HepG2 (cell line): Measurements from ENCODE around the gene RTN4RL2. TPM values are rescaled to one million over a fixed set of nuclear protein-coding genes. Genes with fewer than 3 reads are reported as not detected.

Experiments
- ARNT2 ChIP-seq: sonication (generic); formaldehyde crosslinking; IDR thresholded peaks from 2 replicates; pipeline ENCODE4 v1.8.0; 2022; ENCODE audit warnings: mild to moderate bottlenecking, low read depth, missing genetic modification reagents, moderate library complexity
- CSRNP1 ChIP-seq: sonication (generic); formaldehyde crosslinking; IDR thresholded peaks from 2 replicates; pipeline ENCODE4 v1.8.1; 2023; ENCODE audit warnings: mild to moderate bottlenecking, missing genetic modification reagents
- HDAC2 ChIP-seq: sonication (generic); formaldehyde crosslinking; IDR thresholded peaks from 2 replicates; pipeline ENCODE4 v1.4.0; 2020; ENCODE audit warnings: missing genetic modification reagents
- IKZF5 ChIP-seq: IDR thresholded peaks from 2 replicates; pipeline ENCODE4 v1.6.1; 2018; ENCODE audit warnings: missing genetic modification reagents, mild to moderate bottlenecking, missing compliant biosample characterization
- MXI1 ChIP-seq: IDR thresholded peaks from 3 replicates; pipeline ENCODE4 v1.6.1; 2012; ENCODE audit warnings: low read depth, low read length, inconsistent platforms, borderline replicate concordance
- MZF1 ChIP-seq: sonication (generic); formaldehyde crosslinking; IDR thresholded peaks from 2 replicates; pipeline ENCODE4 v1.8.1; 2023; ENCODE audit warnings: mild to moderate bottlenecking, missing genetic modification reagents, borderline replicate concordance
- PBX2 ChIP-seq: IDR thresholded peaks from 2 replicates; pipeline ENCODE4 v1.6.1; 2016; ENCODE audit warnings: control low read depth
- PHF5A ChIP-seq: IDR thresholded peaks from one replicate; pipeline ENCODE4 v1.6.1; 2018; ENCODE audit warnings: low read depth, missing genetic modification reagents; ENCODE audit not compliant: unreplicated experiment
- RARA ChIP-seq: IDR thresholded peaks from 2 replicates; pipeline ENCODE4 v1.6.1; 2016; ENCODE audit warnings: missing genetic modification reagents, missing compliant biosample characterization
- SOX13 ChIP-seq, 3 experiments: fragments of 450-650 bp in 1 of 3; sonication (generic) in 1 of 3; formaldehyde crosslinking in 1 of 3; IDR thresholded peaks in 2 of 3; conservative IDR thresholded peaks in 1 of 3; 2 replicates each; pipeline versions ENCODE4 v1.5.0 to v1.6.1; 2016 to 2020; ENCODE audit warnings: antibody characterized with exemption in 1 of 3, mild to moderate bottlenecking in 1 of 3, missing compliant biosample characterization in 1 of 3, missing genetic modification reagents in 1 of 3, moderate library complexity in 1 of 3
- SOX5 ChIP-seq: IDR thresholded peaks from 2 replicates; pipeline ENCODE4 v1.6.1; 2016; ENCODE audit warnings: borderline replicate concordance
- ZFP1 ChIP-seq: IDR thresholded peaks from 2 replicates; pipeline ENCODE4 v1.6.1; 2016
- ZMYM4 ChIP-seq: sonication (generic); formaldehyde crosslinking; IDR thresholded peaks from 2 replicates; pipeline ENCODE4 v1.8.1; 2023; ENCODE audit warnings: mild to moderate bottlenecking, missing genetic modification reagents
- ZNF143 ChIP-seq: sonication (generic); formaldehyde crosslinking; IDR thresholded peaks from 2 replicates; pipeline ENCODE4 v1.4.0; 2020; ENCODE audit warnings: missing genetic modification reagents
- ZNF230 ChIP-seq: sonication (generic); formaldehyde crosslinking; IDR thresholded peaks from 2 replicates; pipeline ENCODE4 v1.4.0; 2020; ENCODE audit warnings: mild to moderate bottlenecking, missing genetic modification reagents
- ZNF253 ChIP-seq: sonication (generic); formaldehyde crosslinking; IDR thresholded peaks from 2 replicates; pipeline ENCODE4 v1.8.0; 2022; ENCODE audit warnings: mild to moderate bottlenecking, missing genetic modification reagents, borderline replicate concordance
- ZNF501 ChIP-seq: sonication (generic); formaldehyde crosslinking; IDR thresholded peaks from 2 replicates; pipeline ENCODE4 v1.5.1; 2020; ENCODE audit warnings: mild to moderate bottlenecking, moderate library complexity, missing genetic modification reagents
- ZNF503 ChIP-seq: sonication (generic); formaldehyde crosslinking; IDR thresholded peaks from 2 replicates; pipeline ENCODE4 v1.4.0; 2020; ENCODE audit warnings: missing genetic modification reagents
- ZNF530 ChIP-seq: sonication (generic); formaldehyde crosslinking; IDR thresholded peaks from 2 replicates; pipeline ENCODE4 v1.5.0; 2020; ENCODE audit warnings: low read depth, mild to moderate bottlenecking, missing genetic modification reagents
- ZNF710 ChIP-seq: sonication (generic); formaldehyde crosslinking; IDR thresholded peaks from 2 replicates; pipeline ENCODE4 v1.5.0; 2020; ENCODE audit warnings: mild to moderate bottlenecking, missing genetic modification reagents, borderline replicate concordance
- ZNF749 ChIP-seq: sonication (generic); formaldehyde crosslinking; IDR thresholded peaks from 2 replicates; pipeline ENCODE4 v1.8.0; 2022; ENCODE audit warnings: mild to moderate bottlenecking, missing genetic modification reagents, moderate library complexity, borderline replicate concordance
- ZNF766 ChIP-seq: sonication (generic); formaldehyde crosslinking; IDR thresholded peaks from 2 replicates; pipeline ENCODE4 v1.5.0; 2020; ENCODE audit warnings: missing genetic modification reagents, borderline replicate concordance
- ZNF775 ChIP-seq: sonication (generic); formaldehyde crosslinking; IDR thresholded peaks from 2 replicates; pipeline ENCODE4 v1.4.0; 2020; ENCODE audit warnings: missing genetic modification reagents, mild to moderate bottlenecking, moderate library complexity, borderline replicate concordance
- polyA plus RNA-seq, 8 experiments: library from polyadenylated mRNA; depleted of rRNA in 3 of 8; stranded (reverse) in 7 of 8; unstranded in 1 of 8; fragments of >200 nt; fragmentation: Illumina TruSeq in 4 of 8; extraction: Trizol in 4 of 8; gene quantifications; 2 replicates each; pipeline versions ENCODE4 v1.2.1 to v1.2.3, GENCODE V29; 2011 to 2016; ENCODE audit warnings: low read depth in 4 of 8, missing spikeins in 1 of 8, mixed read lengths in 1 of 8; ENCODE audit not compliant: insufficient read depth in 1 of 8
- total RNA-seq, 5 experiments: library from RNA; depleted of rRNA; stranded (reverse); fragments of >200 nt; fragmentation: Illumina TruSeq; extraction: Trizol; gene quantifications; 2 replicates each; pipeline ENCODE4 v1.2.3, GENCODE V29; 2016; ENCODE audit warnings: low read depth in 1 of 5

Gene RTN4RL2
- total and polyA plus RNA-seq, 2 of the 13 experiments (the other 11 are each of a cell fraction or from before 2014, with no cell fraction given), result 1.3 to 4.3 TPM

- no peak for TF ChIP-seq ZNF230 (CRISPR knock-in tag)
- TF ChIP-seq HDAC2 (CRISPR knock-in tag), result peak; percentile 82; the same call in 1 of the 2 replicates
- peak; percentile 46; the same call in 1 of the 2 replicates for TF ChIP-seq ZNF503
- TF ChIP-seq ZNF749 (CRISPR knock-in tag), result no peak
- TF ChIP-seq MXI1, result peak; percentile 37; the same call in 1 of the 3 replicates
- TF ChIP-seq ZFP1 (CRISPR knock-in tag), result no peak
- TF ChIP-seq ZNF501, result no peak
- peak; percentile 89 for TF ChIP-seq SOX5 (CRISPR knock-in tag)
- no peak for TF ChIP-seq CSRNP1
- no peak for TF ChIP-seq IKZF5 (CRISPR knock-in tag)
- TF ChIP-seq ZNF710 (CRISPR knock-in tag), result peak; percentile 67; the same call in 1 of the 2 replicates
- TF ChIP-seq ZNF530 (CRISPR knock-in tag), result no peak
- no peak for TF ChIP-seq ARNT2 (CRISPR knock-in tag)
- no peak for TF ChIP-seq MZF1 (CRISPR knock-in tag)
- TF ChIP-seq ZNF253, result no peak
- TF ChIP-seq PBX2 (CRISPR knock-in tag), result no peak
- no peak for TF ChIP-seq ZNF143
- TF ChIP-seq ZNF766 (CRISPR knock-in tag), result no peak
- TF ChIP-seq SOX13 (IDR thresholded peaks at IDR 0.05), result peak; percentile 62; the same call in 1 of the 2 replicates
- TF ChIP-seq SOX13 (CRISPR knock-in tag; conservative IDR thresholded peaks at IDR 0.05 in 1 of 2, IDR thresholded peaks at IDR 0.05 in 1 of 2), result peak in 1 of 2 experiments; percentile 93; a peak in 2 of 4 replicates
- no peak for TF ChIP-seq ZNF775
- TF ChIP-seq RARA (CRISPR knock-in tag), result peak; percentile 87
- no peak for TF ChIP-seq PHF5A (CRISPR knock-in tag)
- peak; percentile 53; the same call in 1 of the 2 replicates for TF ChIP-seq ZMYM4
Measured at GRCh38 chr11:57502870-57503269, 42.5 kb downstream of the RTN4RL2 start (continued).
